RPMI7951 (cell line): ENCODE measurements around the gene CFAP298. TPM values are rescaled to one million over a fixed set of nuclear protein-coding genes. Genes with fewer than 3 reads are reported as not detected.
"Not testable (repeated sequence)": the region's sequence is repeated elsewhere in the genome, so short reads cannot be mapped to it uniquely, and the experiment has no call there.

Experiments
- DNase-seq: peaks from one replicate; pipeline ENCODE4 v3.0.0-alpha.2; 2012; ENCODE audit warnings: low read depth
- total RNA-seq: library from RNA; depleted of rRNA; stranded (reverse); fragments of >200 nt; shearing (Covaris generic); gene quantifications from 2 replicates; pipeline ENCODE4 v1.2.3, GENCODE V29; 2014; rRNA removed

Gene CFAP298
- total RNA-seq, 1 experiment from 2014 or later, result 47.0 TPM

- DNase-seq, result no peak
These were observed 45.3 kb downstream of the CFAP298 start for GRCh38 chr21:32566741-32567389.

- DNase-seq, result no peak
These were observed 46.2 kb downstream of the CFAP298 start for GRCh38 chr21:32565856-32566465.

- no peak for DNase-seq
These were observed 49.3 kb downstream of the CFAP298 start for GRCh38 chr21:32562915-32563314.

GRCh38 chr21:32562426-32562825, 49.8 kb downstream of the CFAP298 start:
- peak; percentile 78 for DNase-seq

- DNase-seq, result not testable (repeated sequence)
These were observed 50.7 kb downstream of the CFAP298 start for GRCh38 chr21:32561476-32561875.

- no peak for DNase-seq
These were observed 51.3 kb downstream of the CFAP298 start for GRCh38 chr21:32560896-32561295.

- no peak for DNase-seq
These were observed 53.1 kb downstream of the CFAP298 start for GRCh38 chr21:32559006-32559610.

- no peak for DNase-seq
These were observed 54.1 kb downstream of the CFAP298 start for GRCh38 chr21:32558106-32558505.

- DNase-seq, result no peak
These were observed 57.1 kb downstream of the CFAP298 start for GRCh38 chr21:32554832-32555638.

GRCh38 chr21:32549886-32550285, 62.3 kb downstream of the CFAP298 start:
- DNase-seq, result no peak

GRCh38 chr21:32549440-32549839, 62.7 kb downstream of the CFAP298 start:
- DNase-seq, result no peak

Other genes with a start within 250 kb of the CFAP298 start
- gene URB1, start 219.4 kb downstream of the CFAP298 start, total RNA-seq, result 7.2 and 9.3 TPM in 2 replicates
- gene EVA1C, start 199.7 kb downstream of the CFAP298 start, total RNA-seq, result 9.6 and 11.8 TPM in 2 replicates
- 0.96 TPM in 1 of 2 replicates, not detected in the other for gene TCP10L, start 26.9 kb downstream of the CFAP298 start, total RNA-seq
- gene SYNJ1, start 115.6 kb upstream of the CFAP298 start, total RNA-seq, result 5.0 and 7.1 TPM in 2 replicates
- 11.4 and 15.3 TPM in 2 replicates for gene PAXBP1, start 159.4 kb upstream of the CFAP298 start, total RNA-seq